Mesendoderm (in vitro differentiated cells): Measurements from ENCODE around the gene NQO2.
"Not testable (repeated sequence)": the region's sequence is repeated elsewhere in the genome, so short reads cannot be mapped to it uniquely, and the experiment has no call there.

Experiments used
- DNase-seq: peaks from one replicate; pipeline ENCODE4 v3.0.0; 2013
- H2AK5ac ChIP-seq: 2 replicates; pipeline ENCODE4 v1.6.1; 2013; ENCODE audit warnings: low read length, inconsistent platforms
- H2BK120ac ChIP-seq: 2 replicates; pipeline ENCODE4 v1.6.1; 2013; ENCODE audit warnings: low read depth, mild to moderate bottlenecking, low read length, moderate library complexity, mixed read lengths
- H2BK15ac ChIP-seq: replicated peaks from 2 replicates; pipeline ENCODE4 v1.6.1; 2013; ENCODE audit warnings: low read depth, mild to moderate bottlenecking, moderate library complexity
- H2BK5ac ChIP-seq: 2 replicates; pipeline ENCODE4 v1.6.1; 2013; ENCODE audit warnings: low read length, inconsistent platforms
- H3K18ac ChIP-seq: 2 replicates; pipeline ENCODE4 v1.6.1; 2013; ENCODE audit warnings: mild to moderate bottlenecking, low read length, mixed read lengths
- H3K23ac ChIP-seq: one replicate; pipeline ENCODE4 v1.6.1; 2013; ENCODE audit warnings: low read length
- H3K27ac ChIP-seq: 2 replicates; pipeline ENCODE4 v1.5.1; 2013; ENCODE audit warnings: low read depth, mild to moderate bottlenecking, inconsistent platforms, low read length, moderate library complexity
- H3K27me3 ChIP-seq: 2 replicates; pipeline ENCODE4 v1.6.1; 2013; ENCODE audit warnings: low read length, control low read depth, mild to moderate bottlenecking, inconsistent platforms; ENCODE audit not compliant: insufficient read depth, poor library complexity
- H3K36me3 ChIP-seq: 2 replicates; pipeline ENCODE4 v1.6.1; 2013; ENCODE audit warnings: low read length, inconsistent platforms; ENCODE audit not compliant: control insufficient read depth, insufficient read depth
- H3K4ac ChIP-seq: one replicate; pipeline ENCODE4 v1.6.1; 2013; ENCODE audit warnings: low read depth, mild to moderate bottlenecking, low read length, moderate library complexity
- H3K4me1 ChIP-seq: 2 replicates; pipeline ENCODE4 v1.6.1; 2013; ENCODE audit warnings: low read depth, low read length, inconsistent platforms; ENCODE audit not compliant: control insufficient read depth
- H3K4me2 ChIP-seq: 2 replicates; pipeline ENCODE4 v1.6.1; 2013; ENCODE audit warnings: low read length
- H3K4me3 ChIP-seq: 2 replicates; pipeline ENCODE4 v1.5.1; 2013; ENCODE audit warnings: mild to moderate bottlenecking, low read length
- H3K56ac ChIP-seq: one replicate; pipeline ENCODE4 v1.6.1; 2013; ENCODE audit warnings: low read length
- H3K79me1 ChIP-seq: 2 replicates; pipeline ENCODE4 v1.6.1; 2013; ENCODE audit warnings: low read length, inconsistent platforms
- H3K79me2 ChIP-seq: 2 replicates; pipeline ENCODE4 v1.6.1; 2013; ENCODE audit warnings: mild to moderate bottlenecking, low read length; ENCODE audit not compliant: control insufficient read depth, insufficient read depth
- H3K9ac ChIP-seq: 2 replicates; pipeline ENCODE4 v1.6.1; 2013; ENCODE audit warnings: low read length, inconsistent platforms
- H4K5ac ChIP-seq: one replicate; pipeline ENCODE4 v1.6.1; 2013; ENCODE audit warnings: low read length
- H4K8ac ChIP-seq: one replicate; pipeline ENCODE4 v1.6.1; 2013; ENCODE audit warnings: low read depth, mild to moderate bottlenecking, control low read depth, low read length, moderate library complexity
- WGBS: extraction: QIAGEN DNeasy Blood & Tissue Kit; methylation state at CpG from one replicate; pipeline ENCODE4 v1.1.7; 2013; ENCODE audit warnings: low lambda C conversion rate, missing lambda C conversion rate; ENCODE audit not compliant: insufficient coverage; ENCODE audit errors: extremely low coverage; 5-methylcytosine and 5-hydroxymethylcytosine counted together

NQO2 gene

GRCh38 chr6:3061501-3061941 is 61.8 kb downstream of the NQO2 start:
- WGBS: no CpG with 5 or more reads among the region's 5 CpGs
- no peak overlapping the region for H3K9ac ChIP-seq
- no peak overlapping the region for H2BK5ac ChIP-seq
- no peak overlapping the region for H4K5ac ChIP-seq
- no peaks in the 10 kb centered on the region for H3K36me3 ChIP-seq
- H3K79me2 ChIP-seq: no peaks in the 10 kb centered on the region
- H3K79me1 ChIP-seq: no peaks in the 10 kb centered on the region
- no peak overlapping the region for H3K27ac ChIP-seq
- H2AK5ac ChIP-seq: no peak overlapping the region
- H3K4ac ChIP-seq: no peak overlapping the region
- DNase-seq: no peak
- H2BK120ac ChIP-seq: no peak overlapping the region
- no peaks in the 10 kb centered on the region for H3K27me3 ChIP-seq
- H3K4me2 ChIP-seq: no peak overlapping the region
- H3K23ac ChIP-seq: no peak overlapping the region
- no peak overlapping the region for H3K4me3 ChIP-seq
- no peaks in the 10 kb centered on the region for H3K4me1 ChIP-seq
- H3K18ac ChIP-seq: no peak overlapping the region
- no peak overlapping the region for H4K8ac ChIP-seq
- no peak overlapping the region for H3K56ac ChIP-seq
- H2BK15ac ChIP-seq: no peak overlapping the region

GRCh38 chr6:3063340-3063732 is 63.6 kb downstream of the NQO2 start:
- not testable (repeated sequence) for H3K79me1 ChIP-seq, H3K27ac ChIP-seq, H2AK5ac ChIP-seq, H3K9ac ChIP-seq, H3K4me2 ChIP-seq, H3K36me3 ChIP-seq, H3K4me1 ChIP-seq, H2BK15ac ChIP-seq, H3K18ac ChIP-seq, H2BK120ac ChIP-seq, H3K4ac ChIP-seq, H3K23ac ChIP-seq, H2BK5ac ChIP-seq, H3K56ac ChIP-seq, DNase-seq, H3K4me3 ChIP-seq, H3K79me2 ChIP-seq, H4K5ac ChIP-seq, H3K27me3 ChIP-seq, H4K8ac ChIP-seq
- WGBS: no CpG with 5 or more reads among the region's 19 CpGs

GRCh38 chr6:3063733-3064700 is 64.3 kb downstream of the NQO2 start:
- Histone ChIP-seq H3K4ac (no peak overlapping the region), H3K23ac (no peak overlapping the region), H2AK5ac (no peak overlapping the region), H3K4me1 (no peaks in the 10 kb centered on the region), H3K56ac (peak overlapping the region; percentile 96), H4K8ac (no peak overlapping the region), H2BK120ac (no peak overlapping the region), H3K4me3 (peak overlapping the region; percentile 70), H3K79me2 (no peaks in the 10 kb centered on the region), H3K36me3 (no peaks in the 10 kb centered on the region), H3K79me1 (no peaks in the 10 kb centered on the region), H3K9ac (peak overlapping the region; percentile 81), H2BK15ac (no peak overlapping the region), H3K4me2 (peak overlapping the region; percentile 40), H2BK5ac (no peak overlapping the region), H3K27me3 (no peaks in the 10 kb centered on the region), H3K18ac (no peak overlapping the region), H4K5ac (no peak overlapping the region), H3K27ac (no peak overlapping the region)
- peak; percentile 91 for DNase-seq
- WGBS: no CpG with 5 or more reads among the region's 85 CpGs

- peak within 1 kb of the TSS; percentile 39 for H2BK5ac ChIP-seq
Observed at GRCh38 chr6:3068329-3069214, 68.9 kb downstream of the NQO2 start, which contains the start of gene RIPK1. RIPK1 (plus strand) TSS chr6:3068494; CDS start chr6:3076824, 8,330 bp downstream.

More at GRCh38 chr6:3068329-3069214, 68.9 kb downstream of the NQO2 start, which contains the start of gene RIPK1:
- H3K23ac ChIP-seq: no peak within 1 kb of the TSS
- H2BK120ac ChIP-seq: peak within 1 kb of the TSS; percentile 88
- H3K4me3 ChIP-seq: peak within 1 kb of the TSS; percentile 69
- peak within 1 kb of the TSS; percentile 91 for H3K4me2 ChIP-seq
- peak within 1 kb of the TSS; percentile 94 for H3K56ac ChIP-seq
- peak within 1 kb of the TSS; percentile 60 for H3K4ac ChIP-seq
- no peak within 1 kb of the TSS for H2AK5ac ChIP-seq
- H3K27me3 ChIP-seq: no peaks in the 10 kb centered on the region
- no CpG with 5 or more reads among the region's 112 CpGs for WGBS
- no peaks in the 10 kb centered on the region for H3K36me3 ChIP-seq
- H3K4me1 ChIP-seq: no peaks in the 10 kb centered on the region
- peak within 1 kb of the TSS; percentile 59 for H4K8ac ChIP-seq
- H4K5ac ChIP-seq: peak within 1 kb of the TSS; percentile 42
- H3K9ac ChIP-seq: peak within 1 kb of the TSS; percentile 92
- H3K79me1 ChIP-seq: peaks cover 6% of the 10 kb centered on the region
- no peak within 1 kb of the TSS for H2BK15ac ChIP-seq
- peaks cover 19% of the 10 kb centered on the region for H3K79me2 ChIP-seq
- DNase-seq: peak; percentile 90
- H3K27ac ChIP-seq: peak within 1 kb of the TSS; percentile 92
- peak within 1 kb of the TSS; percentile 97 for H3K18ac ChIP-seq
